Fibroblast of the aortic adventitia (primary cell): ENCODE results near the gene HMG20B. TPM values are rescaled to one million over a fixed set of nuclear protein-coding genes. Genes with fewer than 3 reads are reported as not detected.

ENCODE experiments used
- DNase-seq: peaks from one replicate; pipeline ENCODE4 v3.0.0-alpha.2; 2010; ENCODE audit warnings: low read depth
- H3K4me3 ChIP-seq: 2 replicates; pipeline ENCODE4 v1.5.1; 2011; ENCODE audit warnings: low read depth, mild to moderate bottlenecking, control low read depth, low read length, moderate library complexity
- CTCF ChIP-seq: IDR thresholded peaks from 2 replicates; pipeline ENCODE4 v1.5.1; 2011; ENCODE audit warnings: mild to moderate bottlenecking, low read length, control low read depth, inconsistent platforms; ENCODE audit not compliant: insufficient read depth
- total RNA-seq: library from RNA; depleted of rRNA; stranded (reverse); fragments of >200 nt; gene quantifications from 2 replicates; pipeline ENCODE4 v1.2.3, GENCODE V29; 2012; ENCODE audit warnings: low replicate concordance

HMG20B gene
- total RNA-seq, 1 donor: 56.6 TPM

GRCh38 chr19:3570606-3571011, 2.1 kb upstream of the HMG20B start:
- no peak for TF ChIP-seq CTCF
- DNase-seq: no peak
- H3K4me3 ChIP-seq: no peak overlapping the region

GRCh38 chr19:3572132-3572854, 451 bp upstream of the HMG20B start:
- TF ChIP-seq CTCF: no peak
- H3K4me3 ChIP-seq: peak overlapping the region; percentile 76
- peak; percentile 99 for DNase-seq

GRCh38 chr19:3573162-3573857, 566 bp downstream of the HMG20B start:
- no peak for TF ChIP-seq CTCF
- H3K4me3 ChIP-seq: peak overlapping the region; percentile 81
- DNase-seq: no peak

- H3K4me3 ChIP-seq: peak overlapping the region; percentile 81
- TF ChIP-seq CTCF: no peak
- peak; percentile 89 for DNase-seq
These were observed 1.3 kb downstream of the HMG20B start for GRCh38 chr19:3573858-3574637.

GRCh38 chr19:3575260-3575741, 2.6 kb downstream of the HMG20B start:
- no peak for DNase-seq
- no peak overlapping the region for H3K4me3 ChIP-seq
- TF ChIP-seq CTCF: peak; percentile 36

- DNase-seq: no peak
- no peak overlapping the region for H3K4me3 ChIP-seq
- TF ChIP-seq CTCF: no peak
These were observed 3.4 kb downstream of the HMG20B start for GRCh38 chr19:3575949-3576673.
